GM12875 (cell line): ENCODE data around the gene NYAP2.

Experiments used
- H3K4me3 ChIP-seq: one replicate; pipeline ENCODE4 v1.5.1; 2011; ENCODE audit warnings: low read depth, low read length, control low read depth
- TF ChIP-seq, protein P1 (sequence below): IDR thresholded peaks from 2 replicates; pipeline ENCODE4 v1.5.1; 2011; ENCODE audit warnings: low read depth, mild to moderate bottlenecking, control low read depth, inconsistent platforms, low read length, moderate library complexity, borderline replicate concordance; ENCODE audit not compliant: insufficient read depth

The NYAP2 gene

GRCh38 chr2:225650041-225650440 is 250.5 kb downstream of the NYAP2 start:
- TF ChIP-seq, protein P1, sequence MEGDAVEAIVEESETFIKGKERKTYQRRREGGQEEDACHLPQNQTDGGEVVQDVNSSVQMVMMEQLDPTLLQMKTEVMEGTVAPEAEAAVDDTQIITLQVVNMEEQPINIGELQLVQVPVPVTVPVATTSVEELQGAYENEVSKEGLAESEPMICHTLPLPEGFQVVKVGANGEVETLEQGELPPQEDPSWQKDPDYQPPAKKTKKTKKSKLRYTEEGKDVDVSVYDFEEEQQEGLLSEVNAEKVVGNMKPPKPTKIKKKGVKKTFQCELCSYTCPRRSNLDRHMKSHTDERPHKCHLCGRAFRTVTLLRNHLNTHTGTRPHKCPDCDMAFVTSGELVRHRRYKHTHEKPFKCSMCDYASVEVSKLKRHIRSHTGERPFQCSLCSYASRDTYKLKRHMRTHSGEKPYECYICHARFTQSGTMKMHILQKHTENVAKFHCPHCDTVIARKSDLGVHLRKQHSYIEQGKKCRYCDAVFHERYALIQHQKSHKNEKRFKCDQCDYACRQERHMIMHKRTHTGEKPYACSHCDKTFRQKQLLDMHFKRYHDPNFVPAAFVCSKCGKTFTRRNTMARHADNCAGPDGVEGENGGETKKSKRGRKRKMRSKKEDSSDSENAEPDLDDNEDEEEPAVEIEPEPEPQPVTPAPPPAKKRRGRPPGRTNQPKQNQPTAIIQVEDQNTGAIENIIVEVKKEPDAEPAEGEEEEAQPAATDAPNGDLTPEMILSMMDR, result no peak
- H3K4me3 ChIP-seq, result no peak overlapping the region

- TF ChIP-seq, protein P1, result peak; percentile 80
Measured at GRCh38 chr2:225660262-225661131, 261.0 kb downstream of the NYAP2 start.

GRCh38 chr2:225662101-225662500 is 262.6 kb downstream of the NYAP2 start:
- no peak overlapping the region for H3K4me3 ChIP-seq
- TF ChIP-seq, protein P1, result no peak

More at GRCh38 chr2:225660262-225661131, 261.0 kb downstream of the NYAP2 start:
- H3K4me3 ChIP-seq, result no peak overlapping the region

- TF ChIP-seq, protein P1, result no peak
- no peak overlapping the region for H3K4me3 ChIP-seq
Measured at GRCh38 chr2:225667445-225667844, 267.9 kb downstream of the NYAP2 start.

GRCh38 chr2:225668606-225669266 is 269.2 kb downstream of the NYAP2 start:
- H3K4me3 ChIP-seq, result no peak overlapping the region
- TF ChIP-seq, protein P1, result peak; percentile 70; the same call in 1 of the 2 replicates

DNA sequence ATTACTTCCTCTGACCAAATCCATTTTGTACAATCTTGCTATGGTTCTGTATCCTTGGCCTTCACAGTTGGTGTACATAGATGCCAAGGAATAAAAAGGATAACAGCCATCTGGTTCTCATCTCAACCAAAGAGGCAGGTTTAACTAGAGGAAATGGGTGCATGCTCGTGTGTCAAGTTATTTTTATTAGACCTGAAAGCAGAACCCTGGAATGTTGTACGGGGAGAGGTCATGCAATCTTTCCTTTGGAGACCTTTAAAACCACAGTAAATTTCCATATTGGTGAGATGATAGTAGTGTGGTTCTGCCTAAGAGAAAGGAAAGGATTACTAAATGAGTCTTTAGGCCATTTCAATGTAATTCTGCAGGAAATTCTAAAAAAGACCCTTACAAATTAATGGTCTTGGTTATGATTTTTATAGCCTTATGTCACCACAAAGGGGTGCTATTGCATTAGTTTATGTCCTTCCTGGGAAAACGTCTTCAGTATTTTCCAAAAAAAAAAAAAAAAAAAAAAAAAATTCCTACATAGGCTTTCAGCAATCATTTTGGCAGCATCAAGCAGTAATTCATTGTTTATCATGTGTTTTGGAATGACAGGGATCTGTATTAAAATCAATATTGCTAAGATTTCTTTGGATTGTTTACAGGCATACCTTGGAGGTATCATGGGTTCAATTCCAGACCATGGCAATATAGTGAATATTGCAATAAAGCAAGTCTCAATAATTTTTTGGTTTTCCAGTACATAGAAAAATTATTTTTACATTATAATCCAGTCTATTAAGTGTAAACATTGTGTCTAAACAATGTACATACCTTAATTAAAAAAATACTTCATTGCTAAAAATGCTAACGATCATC is 270.8 kb downstream of the NYAP2 start:
- H3K4me3 ChIP-seq, result no peak overlapping the region
- TF ChIP-seq, protein P1, result no peak
